Stimulated activated CD4-positive, alpha-beta T cell treated with anti-CD3 and anti-CD28 coated beads, Interleukin-4, amount 100 ng/mL, for 24 hours (primary cell): Measurements from ENCODE around the gene MRPL44.
"Not testable (repeated sequence)": the region's sequence is repeated elsewhere in the genome, so short reads cannot be mapped to it uniquely, and the experiment has no call there.

Experiments used
- DNase-seq: peaks from one replicate; pipeline ENCODE4 v3.0.0-alpha.2; 2020

MRPL44 gene

GRCh38 chr2:223973606-223974005 lies 16.3 kb downstream of the MRPL44 start:
- DNase-seq, result no peak

- no peak for DNase-seq
Observed at GRCh38 chr2:223976635-223977226, 19.5 kb downstream of the MRPL44 start.

- DNase-seq, result no peak
Observed at GRCh38 chr2:223978451-223978850, 21.2 kb downstream of the MRPL44 start.

GRCh38 chr2:223979730-223980396 lies 22.6 kb downstream of the MRPL44 start:
- no peak for DNase-seq

GRCh38 chr2:223980397-223980735 lies 23.1 kb downstream of the MRPL44 start:
- DNase-seq, result no peak

- no peak for DNase-seq
Observed at GRCh38 chr2:223980803-223981202, 23.5 kb downstream of the MRPL44 start.

- DNase-seq, result no peak
Observed at GRCh38 chr2:223981241-223981640, 24.0 kb downstream of the MRPL44 start.

- no peak for DNase-seq
Observed at GRCh38 chr2:223989206-223989855, 32.1 kb downstream of the MRPL44 start.

- DNase-seq, result no peak
Observed at GRCh38 chr2:223989856-223990232, 32.6 kb downstream of the MRPL44 start.

GRCh38 chr2:223991611-223992010 lies 34.3 kb downstream of the MRPL44 start:
- DNase-seq, result no peak

- DNase-seq, result peak; percentile 69
Observed at GRCh38 chr2:223993634-223994232, 36.5 kb downstream of the MRPL44 start.

- DNase-seq, result no peak
Observed at GRCh38 chr2:223994562-223995162, 37.4 kb downstream of the MRPL44 start.

GRCh38 chr2:223995569-223995968 lies 38.3 kb downstream of the MRPL44 start:
- no peak for DNase-seq

GRCh38 chr2:223996391-223996790 lies 39.1 kb downstream of the MRPL44 start:
- no peak for DNase-seq

GRCh38 chr2:223997938-223998337 lies 40.7 kb downstream of the MRPL44 start:
- DNase-seq, result no peak

- no peak for DNase-seq
Observed at GRCh38 chr2:223998948-223999347, 41.7 kb downstream of the MRPL44 start.

GRCh38 chr2:223999862-224000261 lies 42.6 kb downstream of the MRPL44 start:
- DNase-seq, result no peak

- DNase-seq, result not testable (repeated sequence)
Observed at GRCh38 chr2:224000662-224001061, 43.4 kb downstream of the MRPL44 start.

GRCh38 chr2:224004105-224004695 lies 46.9 kb downstream of the MRPL44 start:
- no peak for DNase-seq

- DNase-seq, result no peak
Observed at GRCh38 chr2:224008702-224009261, 51.5 kb downstream of the MRPL44 start.

- no peak for DNase-seq
Observed at GRCh38 chr2:224009605-224010315, 52.5 kb downstream of the MRPL44 start.

GRCh38 chr2:224011837-224012236 lies 54.6 kb downstream of the MRPL44 start:
- no peak for DNase-seq
